DMS153 treated with DMSO at 0.1 percent for 48 hours (cell line): Measurements from ENCODE around the gene C18orf54.
"Not testable (repeated sequence)": the region's sequence is repeated elsewhere in the genome, so short reads cannot be mapped to it uniquely, and the experiment has no call there.

ENCODE experiments used
- DNase-seq: peaks from one replicate; lab custom pipeline; 2025; ENCODE audit not compliant: unreplicated experiment; lab: John Stamatoyannopoulos, UW

Gene C18orf54

GRCh38 chr18:54357660-54358494 lies at the start of gene C18orf54, which contains the start of gene STARD6:
TSS of gene C18orf54 (plus strand) at chr18:54357906. CDS start at chr18:54360573, 2,667 bp downstream.
TSS of gene STARD6 (minus strand) at chr18:54357858. CDS start at chr18:54354573, 3,285 bp downstream.
- peak; percentile 88 for DNase-seq

GRCh38 chr18:54309564-54309963 lies 48.1 kb upstream of the C18orf54 start:
- not testable (repeated sequence) for DNase-seq

GRCh38 chr18:54316071-54316820 lies 41.5 kb upstream of the C18orf54 start:
- DNase-seq, result no peak

GRCh38 chr18:54323561-54323960 lies 34.1 kb upstream of the C18orf54 start:
- no peak for DNase-seq

- DNase-seq, result no peak
These were observed 33.7 kb upstream of the C18orf54 start for GRCh38 chr18:54323970-54324369.

- no peak for DNase-seq
These were observed 29.9 kb upstream of the C18orf54 start for GRCh38 chr18:54327818-54328217.

GRCh38 chr18:54329787-54330186 lies 27.9 kb upstream of the C18orf54 start:
- DNase-seq, result no peak

GRCh38 chr18:54330768-54331548 lies 26.7 kb upstream of the C18orf54 start:
- DNase-seq, result no peak

GRCh38 chr18:54335638-54336173 lies 22.0 kb upstream of the C18orf54 start:
- DNase-seq, result no peak

- DNase-seq, result no peak
These were observed 19.5 kb upstream of the C18orf54 start for GRCh38 chr18:54338230-54338629.

- no peak for DNase-seq
These were observed 6.5 kb upstream of the C18orf54 start for GRCh38 chr18:54351186-54351585.

GRCh38 chr18:54357082-54357659 lies 535 bp upstream of the C18orf54 start:
- DNase-seq, result no peak

- no peak for DNase-seq
These were observed 862 bp downstream of the C18orf54 start for GRCh38 chr18:54358495-54359040.

GRCh38 chr18:54359233-54359632 lies 1.5 kb downstream of the C18orf54 start:
- no peak for DNase-seq

- DNase-seq, result no peak
These were observed 2.7 kb downstream of the C18orf54 start for GRCh38 chr18:54360406-54360805.

- no peak for DNase-seq
These were observed 20.4 kb downstream of the C18orf54 start for GRCh38 chr18:54378057-54378456.

GRCh38 chr18:54381640-54382039 lies 23.9 kb downstream of the C18orf54 start:
- DNase-seq, result no peak

GRCh38 chr18:54382076-54382475 lies 24.4 kb downstream of the C18orf54 start:
- DNase-seq, result no peak

GRCh38 chr18:54382733-54383252 lies 25.1 kb downstream of the C18orf54 start:
- no peak for DNase-seq

GRCh38 chr18:54386043-54386442 lies 28.3 kb downstream of the C18orf54 start:
- DNase-seq, result no peak
